Gastrocnemius medialis (tissue), 4 donors: ENCODE measurements around the gene DNAH3. TPM values are rescaled to one million over a fixed set of nuclear protein-coding genes. Genes with fewer than 3 reads are reported as not detected.
"Not testable (repeated sequence)": the region's sequence is repeated elsewhere in the genome, so short reads cannot be mapped to it uniquely, and the experiment has no call there.

Experiments used
- ATAC-seq, 2 donors: fragments of 150-250 bp; one replicate each; pipeline ENCODE4 v1.9.1; 2016
- DNase-seq, 2 donors: peaks; one replicate each; pipeline ENCODE4 v3.0.0-alpha.2; 2019
- H3K27ac ChIP-seq, 4 donors: fragments of 200-600 bp; sonication (generic); 1 replicate in 1 of 4; 2 replicates in 3 of 4; pipeline ENCODE4 v1.5.1; 2016 to 2018; ENCODE audit warnings: mild to moderate bottlenecking in 2 of 4, moderate library complexity in 1 of 4
- H3K27me3 ChIP-seq, 3 donors: fragments of 200-600 bp; sonication (generic) in 2 of 3; 1 replicate in 1 of 3; 2 replicates in 2 of 3; pipeline versions ENCODE4 v1.5.1 to v1.6.0; 2016 to 2019; ENCODE audit warnings: mild to moderate bottlenecking in 1 of 3, moderate library complexity in 1 of 3
- H3K36me3 ChIP-seq, 2 donors: fragments of 200-600 bp; sonication (generic) in 1 of 2; one replicate each; pipeline ENCODE4 v1.5.1; 2017 to 2018
- H3K4me1 ChIP-seq, 2 donors: fragments of 200-600 bp; sonication (generic) in 1 of 2; one replicate each; pipeline ENCODE4 v1.5.1; 2016 to 2017; ENCODE audit warnings: mild to moderate bottlenecking in 2 of 2
- H3K4me3 ChIP-seq, 4 donors: fragments of 200-600 bp; sonication (generic) in 3 of 4; 1 replicate in 1 of 4; 2 replicates in 3 of 4; pipeline ENCODE4 v1.5.1; 2016 to 2019; ENCODE audit warnings: mild to moderate bottlenecking in 2 of 4
- H3K9me3 ChIP-seq, 3 donors: fragments of 200-600 bp; sonication (generic) in 2 of 3; 1 replicate in 1 of 3; 2 replicates in 2 of 3; pipeline ENCODE4 v1.5.1; 2016 to 2019
- CTCF ChIP-seq, 5 experiments: fragments of 450-650 bp in 3 of 5; fragments of 200-600 bp in 2 of 5; sonication (generic) in 2 of 5; IDR thresholded peaks in 4 of 5; conservative IDR thresholded peaks in 1 of 5; 1 replicate in 4 of 5; 2 replicates in 1 of 5; pipeline ENCODE4 v1.5.1; 2016 to 2019; ENCODE audit warnings: antibody characterized with exemption in 5 of 5, mild to moderate bottlenecking in 3 of 5, moderate library complexity in 3 of 5
- POLR2A ChIP-seq, 2 donors: fragments of 450-650 bp; IDR thresholded peaks; one replicate each; pipeline ENCODE4 v1.6.1; 2017; ENCODE audit warnings: antibody characterized with exemption in 2 of 2, mild to moderate bottlenecking in 2 of 2, moderate library complexity in 2 of 2
- in situ Hi-C, 4 donors: fragments of 200-750 bp; cut with MboI; loops; one replicate each; pipeline versions ENCODE4 v1.15.0 to v1.8.0; 2017; ENCODE audit warnings: low sequenced_read_pairs in 4 of 4
- intact Hi-C: fragments of 100-400 bp; cut with DNase I; formaldehyde crosslinking; loops from one replicate; pipeline ENCODE4 v1.15.1; 2023; ENCODE audit warnings: low total_unique reads
- total RNA-seq, 4 donors: library from RNA; depleted of rRNA; stranded (reverse); fragments of >200 nt; gene quantifications; one replicate each; pipeline versions ENCODE4 v1.1.0 to v1.2.3, GENCODE V29; 2016

DNAH3 gene
- total RNA-seq, 4 donors from 2014 or later = 0.02 to 0.47 (median 0.21) TPM

- TF ChIP-seq POLR2A (IDR thresholded peaks at IDR 0.05) (no peak), CTCF (IDR thresholded peaks at IDR 0.05 in 4 of 5, conservative IDR thresholded peaks at IDR 0.05 in 1 of 5) (no peak)
- H3K9me3 ChIP-seq = no peaks in the 10 kb centered on the region
- intact Hi-C loops (no loop called here), in situ Hi-C loops (no loop called here)
- no peak for DNase-seq
- no peaks in the 10 kb centered on the region for H3K36me3 ChIP-seq
- ATAC-seq = no peak
- no peak overlapping the region for H3K27ac ChIP-seq
- H3K27me3 ChIP-seq = no peaks in the 10 kb centered on the region
- no peaks in the 10 kb centered on the region for H3K4me1 ChIP-seq
- H3K4me3 ChIP-seq = no peak overlapping the region
Measured at GRCh38 chr16:21053590-21053989, 97.1 kb downstream of the DNAH3 start.

GRCh38 chr16:21048091-21048912, 102.3 kb downstream of the DNAH3 start:
- H3K27me3 ChIP-seq, DNase-seq, H3K9me3 ChIP-seq, H3K27ac ChIP-seq, intact Hi-C loops, H3K4me3 ChIP-seq, ATAC-seq, H3K36me3 ChIP-seq, in situ Hi-C loops, H3K4me1 ChIP-seq: not testable (repeated sequence)

- H3K27ac ChIP-seq = no peak overlapping the region
- in situ Hi-C loops = no loop called here
- H3K4me3 ChIP-seq = no peak overlapping the region
- TF ChIP-seq CTCF (IDR thresholded peaks at IDR 0.05 in 4 of 5, conservative IDR thresholded peaks at IDR 0.05 in 1 of 5) (no peak), POLR2A (IDR thresholded peaks at IDR 0.05) (no peak)
- H3K4me1 ChIP-seq = peaks cover 6 to 9% of the 10 kb centered on the region in 2 donors
- no peaks in the 10 kb centered on the region for H3K36me3 ChIP-seq
- ATAC-seq (no peak), DNase-seq (no peak)
- no peaks in the 10 kb centered on the region for H3K27me3 ChIP-seq
- intact Hi-C loops = no loop called here
- no peaks in the 10 kb centered on the region for H3K9me3 ChIP-seq
Measured at GRCh38 chr16:21038197-21038596, 112.4 kb downstream of the DNAH3 start.

GRCh38 chr16:21037736-21038135, 112.9 kb downstream of the DNAH3 start:
- Histone ChIP-seq H3K4me3 (no peak overlapping the region), H3K27ac (no peak overlapping the region), H3K36me3 (no peaks in the 10 kb centered on the region), H3K4me1 (peaks cover 6 to 9% of the 10 kb centered on the region in 2 donors), H3K27me3 (no peaks in the 10 kb centered on the region), H3K9me3 (no peaks in the 10 kb centered on the region)
- intact Hi-C loops (no loop called here), in situ Hi-C loops (no loop called here)
- TF ChIP-seq POLR2A (IDR thresholded peaks at IDR 0.05) (no peak), CTCF (IDR thresholded peaks at IDR 0.05 in 4 of 5, conservative IDR thresholded peaks at IDR 0.05 in 1 of 5) (no peak)
- ATAC-seq (no peak), DNase-seq (no peak)

- DNase-seq = no peak
- Histone ChIP-seq H3K4me1 (peaks cover 6 to 9% of the 10 kb centered on the region in 2 donors), H3K4me3 (no peak overlapping the region), H3K9me3 (no peaks in the 10 kb centered on the region), H3K27ac (no peak overlapping the region), H3K27me3 (no peaks in the 10 kb centered on the region), H3K36me3 (no peaks in the 10 kb centered on the region)
- no peak for ATAC-seq
- intact Hi-C loops (no loop called here), in situ Hi-C loops (no loop called here)
- TF ChIP-seq CTCF (IDR thresholded peaks at IDR 0.05 in 4 of 5, conservative IDR thresholded peaks at IDR 0.05 in 1 of 5) (no peak), POLR2A (IDR thresholded peaks at IDR 0.05) (no peak)
Measured at GRCh38 chr16:21037168-21037567, 113.5 kb downstream of the DNAH3 start.
